RWPE1 (cell line): ENCODE data around the gene GTF2I.
"Not testable (repeated sequence)": the region's sequence is repeated elsewhere in the genome, so short reads cannot be mapped to it uniquely, and the experiment has no call there.

ENCODE experiments used
- CTCF ChIA-PET: fragments of 350-600 bp; sonication (Branson Sonifier 250); formaldehyde crosslinking; extraction: SDS; loops from one replicate; lab custom pipeline; 2021; lab: Yijun Ruan, JAX
- POLR2A ChIA-PET: fragments of 400-600 bp; formaldehyde crosslinking; extraction: SDS; loops from one replicate; lab custom pipeline; 2020; ENCODE audit warnings: antibody characterized with exemption; ENCODE audit not compliant: low non-redundant PET; lab: Yijun Ruan, JAX
- DNase-seq: peaks from one replicate; pipeline ENCODE4 v3.0.0; 2012; ENCODE audit warnings: low spot score
- H3K27ac ChIP-seq: fragments of 450-650 bp; 2 replicates; pipeline ENCODE4 v1.5.1; 2017

GTF2I gene

GRCh38 chr7:74743936-74744557 is 86.5 kb downstream of the GTF2I start:
- POLR2A ChIA-PET, CTCF ChIA-PET, DNase-seq: not testable (repeated sequence)

DNA sequence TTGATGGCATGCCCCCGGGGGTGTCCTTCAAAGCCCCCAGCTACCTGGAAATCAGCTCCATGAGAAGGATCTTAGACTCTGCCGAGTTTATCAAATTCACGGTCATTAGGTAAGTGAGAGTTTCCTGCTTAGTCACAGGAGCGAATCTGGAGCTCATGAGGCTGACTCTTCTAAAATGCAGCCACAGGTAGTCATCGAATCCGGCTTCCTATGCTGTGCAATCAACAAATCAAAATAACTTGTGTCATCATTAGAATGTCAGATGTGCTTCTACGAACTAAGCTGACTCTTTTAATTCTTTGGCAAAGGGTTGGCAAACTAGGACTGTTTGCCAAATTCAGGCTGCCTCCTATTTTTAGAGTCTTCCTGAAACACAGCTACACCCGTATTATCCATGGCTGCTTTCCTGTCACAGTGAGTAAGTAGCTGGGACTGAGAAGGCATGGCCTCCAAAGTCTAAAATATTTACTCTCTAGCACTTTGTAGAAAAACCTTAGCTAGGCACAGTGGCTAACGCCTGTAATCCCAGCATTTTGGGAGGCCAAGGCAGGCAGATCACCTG is 96.5 kb downstream of the GTF2I start:
- DNase-seq, H3K27ac ChIP-seq, CTCF ChIA-PET, POLR2A ChIA-PET: not testable (repeated sequence)

More at GRCh38 chr7:74743936-74744557, 86.5 kb downstream of the GTF2I start:
- H3K27ac ChIP-seq: not testable (repeated sequence)

- H3K27ac ChIP-seq, DNase-seq, POLR2A ChIA-PET, CTCF ChIA-PET: not testable (repeated sequence)
Observed at GRCh38 chr7:74756673-74757072, 99.2 kb downstream of the GTF2I start.

GRCh38 chr7:74758268-74758667 is 100.8 kb downstream of the GTF2I start:
- H3K27ac ChIP-seq, DNase-seq, POLR2A ChIA-PET, CTCF ChIA-PET: not testable (repeated sequence)

GRCh38 chr7:74758982-74759381 is 101.5 kb downstream of the GTF2I start:
- POLR2A ChIA-PET, DNase-seq, CTCF ChIA-PET, H3K27ac ChIP-seq: not testable (repeated sequence)

GRCh38 chr7:74765205-74765918 is 107.8 kb downstream of the GTF2I start:
- CTCF ChIA-PET, POLR2A ChIA-PET, H3K27ac ChIP-seq, DNase-seq: not testable (repeated sequence)

DNA sequence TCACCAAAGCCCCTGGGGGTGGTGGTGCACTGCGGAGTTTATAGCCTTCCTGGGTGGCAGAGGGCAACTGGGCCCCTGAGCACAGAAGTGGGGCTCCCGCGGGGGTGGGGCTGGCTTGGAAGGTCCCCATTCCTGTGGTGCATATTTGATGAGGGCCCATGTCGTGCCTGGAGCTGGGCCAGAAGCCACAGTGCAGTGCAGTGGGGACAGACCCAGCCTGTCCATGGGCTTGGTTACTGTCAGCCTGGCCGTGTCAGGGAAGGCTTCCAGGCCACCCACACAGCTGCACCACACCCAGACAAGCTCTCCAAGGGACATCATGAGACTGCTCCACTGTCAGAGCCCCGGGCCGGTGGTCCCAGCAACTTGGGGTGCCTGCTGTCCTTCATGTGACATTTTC is 109.0 kb downstream of the GTF2I start:
- CTCF ChIA-PET, DNase-seq, POLR2A ChIA-PET, H3K27ac ChIP-seq: not testable (repeated sequence)

GRCh38 chr7:74766991-74767390 is 109.5 kb downstream of the GTF2I start:
- H3K27ac ChIP-seq, POLR2A ChIA-PET, CTCF ChIA-PET, DNase-seq: not testable (repeated sequence)

- POLR2A ChIA-PET, CTCF ChIA-PET, DNase-seq, H3K27ac ChIP-seq: not testable (repeated sequence)
Observed at GRCh38 chr7:74770062-74770461, 112.5 kb downstream of the GTF2I start.

DNA sequence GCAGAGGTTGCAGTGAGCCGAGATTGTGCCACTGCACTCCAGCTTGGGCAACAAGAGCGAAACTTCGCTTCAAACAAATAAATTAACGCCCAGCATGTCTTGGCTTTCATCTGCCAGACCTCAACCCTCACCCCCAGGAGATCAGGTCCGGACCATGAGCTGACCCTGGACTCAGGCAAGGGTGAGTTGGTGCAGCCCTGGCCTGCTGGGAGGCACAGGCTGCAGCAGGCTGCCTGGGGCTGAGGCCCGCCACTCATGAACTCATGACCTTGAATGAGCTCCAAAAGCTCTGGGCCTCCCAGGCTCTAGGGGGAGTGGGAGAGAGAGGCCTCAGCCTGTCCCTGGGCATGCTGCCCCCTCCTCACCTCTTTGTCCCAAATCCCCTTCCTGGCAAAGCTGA is 114.6 kb downstream of the GTF2I start:
- CTCF ChIA-PET, DNase-seq, H3K27ac ChIP-seq, POLR2A ChIA-PET: not testable (repeated sequence)

DNA sequence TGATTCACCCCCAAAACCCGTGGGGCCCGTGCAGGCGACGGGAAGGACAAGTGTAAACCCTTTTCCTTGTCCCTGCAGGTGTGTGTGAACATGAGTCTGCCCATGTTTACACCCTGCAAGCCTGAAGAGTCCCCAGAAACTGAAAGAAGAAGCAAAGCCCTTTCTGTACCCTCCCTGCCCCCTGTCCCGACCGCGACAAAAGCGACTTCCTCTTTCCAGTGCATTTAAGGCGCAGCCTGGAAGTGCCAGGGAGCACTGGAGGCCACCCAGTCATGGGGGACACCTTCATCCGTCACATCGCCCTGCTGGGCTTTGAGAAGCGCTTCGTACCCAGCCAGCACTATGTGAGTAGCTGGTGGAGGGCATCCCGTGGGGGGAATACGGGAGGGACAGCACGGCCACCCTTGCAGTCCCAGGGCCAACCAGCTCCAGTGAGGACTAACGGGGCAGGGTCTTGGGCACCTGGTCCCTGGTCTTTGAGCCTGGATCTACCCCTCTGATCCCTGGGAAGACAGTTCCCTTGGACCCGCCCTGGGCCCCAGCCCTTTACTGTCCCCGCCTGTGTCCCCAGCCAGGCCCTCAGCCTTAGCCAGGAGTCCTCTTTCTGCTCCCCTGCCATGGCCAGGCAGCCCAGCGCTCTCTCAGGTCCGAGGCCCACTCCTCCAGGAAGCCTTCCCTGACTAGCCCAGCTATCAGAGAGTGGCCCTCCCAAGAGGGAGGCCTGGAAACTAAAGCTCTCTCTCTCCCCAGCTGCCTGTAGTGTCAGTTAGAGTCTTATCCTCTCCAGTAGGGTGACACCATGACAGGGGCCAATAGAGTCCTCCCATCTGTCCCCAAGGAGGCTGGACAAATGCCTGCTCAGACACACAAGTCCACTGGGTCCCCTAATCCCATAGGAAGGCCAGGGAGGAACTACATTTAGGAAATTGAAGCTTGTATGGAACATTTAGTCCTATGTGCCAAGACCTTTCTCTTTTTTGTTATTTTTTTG is 116.5 kb downstream of the GTF2I start, which contains the start of gene NCF1:
Gene NCF1 (plus strand): TSS at position 252 of the 991 bp plus-strand sequence. CDS start 21 bp downstream, at position 273.
- DNase-seq, H3K27ac ChIP-seq, POLR2A ChIA-PET, CTCF ChIA-PET: not testable (repeated sequence)

DNA sequence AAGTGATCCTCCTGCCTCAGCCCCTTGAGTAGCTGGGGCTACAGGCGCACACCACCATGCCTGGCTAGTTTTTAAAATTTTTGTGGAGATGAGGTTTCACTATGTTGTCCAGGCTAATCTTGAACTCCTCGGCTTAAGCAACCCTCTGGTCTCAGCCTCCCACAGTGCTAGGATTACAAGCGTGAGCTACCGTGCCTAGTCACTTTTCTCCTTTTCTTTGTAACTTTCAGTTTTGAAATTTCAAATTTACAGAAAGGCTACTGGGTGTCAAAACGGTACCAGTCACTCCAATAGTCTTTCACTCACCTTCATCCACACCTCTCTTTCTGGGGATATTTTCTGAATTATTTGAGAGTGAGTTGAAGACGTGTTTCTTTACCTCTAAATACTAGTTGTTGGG is 117.6 kb downstream of the GTF2I start:
- CTCF ChIA-PET, DNase-seq, H3K27ac ChIP-seq, POLR2A ChIA-PET: not testable (repeated sequence)

- POLR2A ChIA-PET, DNase-seq, H3K27ac ChIP-seq, CTCF ChIA-PET: not testable (repeated sequence)
Observed at GRCh38 chr7:74779053-74779452, 121.5 kb downstream of the GTF2I start.

DNA sequence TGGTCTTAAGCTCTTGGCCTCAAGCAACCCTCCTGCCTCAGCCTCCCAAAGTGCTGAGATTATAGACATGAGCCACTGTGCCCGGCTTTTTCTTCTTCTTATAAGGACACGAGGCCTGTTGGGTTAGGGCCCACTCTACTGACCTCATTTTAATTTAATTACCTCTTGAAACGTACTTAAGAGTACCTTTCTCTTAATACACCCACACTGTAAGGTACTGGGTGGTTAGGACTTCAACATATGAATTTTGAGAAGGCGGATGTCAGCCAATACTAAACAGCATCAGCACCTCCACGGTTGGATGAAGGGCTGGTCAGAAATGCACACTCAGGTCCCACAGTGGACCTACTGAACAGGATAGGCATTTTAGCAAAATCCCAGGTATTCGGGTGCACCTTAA is 124.2 kb downstream of the GTF2I start:
- DNase-seq, POLR2A ChIA-PET: not testable (repeated sequence)

GRCh38 chr7:74783595-74783994 is 126.1 kb downstream of the GTF2I start:
- DNase-seq, H3K27ac ChIP-seq, POLR2A ChIA-PET, CTCF ChIA-PET: not testable (repeated sequence)

More for the DNA sequence above, 124.2 kb downstream of the GTF2I start:
- CTCF ChIA-PET, H3K27ac ChIP-seq: not testable (repeated sequence)

DNA sequence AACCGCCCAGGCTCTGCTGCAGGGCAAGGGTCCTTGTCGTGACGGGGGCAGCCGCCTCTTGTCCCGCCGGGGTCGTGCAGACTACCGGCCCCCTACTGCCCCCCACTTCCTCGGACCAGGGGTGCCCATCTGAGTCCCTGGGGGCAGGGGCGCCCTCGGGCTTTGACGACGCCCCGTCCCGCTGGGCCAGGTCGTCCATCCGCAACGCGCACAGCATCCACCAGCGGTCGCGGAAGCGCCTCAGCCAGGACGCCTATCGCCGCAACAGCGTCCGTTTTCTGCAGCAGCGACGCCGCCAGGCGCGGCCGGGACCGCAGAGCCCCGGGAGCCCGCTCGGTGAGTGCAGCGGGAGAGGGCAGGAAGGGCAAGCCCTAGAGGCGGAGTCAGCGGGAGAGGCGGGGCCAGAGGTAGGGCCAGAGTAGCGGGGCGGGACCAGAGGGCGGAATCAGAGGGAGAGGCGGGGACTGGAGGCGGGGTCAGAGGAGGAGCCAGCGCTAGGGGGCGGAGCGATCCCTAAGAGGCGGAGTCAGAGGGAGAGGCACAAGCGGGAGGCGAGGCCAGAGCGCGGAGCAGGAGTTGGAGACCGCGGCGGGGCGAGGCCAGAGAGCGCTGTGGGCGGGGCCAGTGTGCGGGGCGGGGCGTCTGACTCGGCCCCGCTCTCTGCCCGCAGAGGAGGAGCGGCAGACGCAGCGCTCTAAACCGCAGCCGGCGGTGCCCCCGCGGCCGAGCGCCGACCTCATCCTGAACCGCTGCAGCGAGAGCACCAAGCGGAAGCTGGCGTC is 131.0 kb downstream of the GTF2I start:
- DNase-seq, POLR2A ChIA-PET, CTCF ChIA-PET, H3K27ac ChIP-seq: not testable (repeated sequence)
